ENCODE results near the gene CDC27.
"Not testable (repeated sequence)": the region's sequence is repeated elsewhere in the genome, so short reads cannot be mapped to it uniquely, and the experiment has no call there.

The CDC27 gene

DNA sequence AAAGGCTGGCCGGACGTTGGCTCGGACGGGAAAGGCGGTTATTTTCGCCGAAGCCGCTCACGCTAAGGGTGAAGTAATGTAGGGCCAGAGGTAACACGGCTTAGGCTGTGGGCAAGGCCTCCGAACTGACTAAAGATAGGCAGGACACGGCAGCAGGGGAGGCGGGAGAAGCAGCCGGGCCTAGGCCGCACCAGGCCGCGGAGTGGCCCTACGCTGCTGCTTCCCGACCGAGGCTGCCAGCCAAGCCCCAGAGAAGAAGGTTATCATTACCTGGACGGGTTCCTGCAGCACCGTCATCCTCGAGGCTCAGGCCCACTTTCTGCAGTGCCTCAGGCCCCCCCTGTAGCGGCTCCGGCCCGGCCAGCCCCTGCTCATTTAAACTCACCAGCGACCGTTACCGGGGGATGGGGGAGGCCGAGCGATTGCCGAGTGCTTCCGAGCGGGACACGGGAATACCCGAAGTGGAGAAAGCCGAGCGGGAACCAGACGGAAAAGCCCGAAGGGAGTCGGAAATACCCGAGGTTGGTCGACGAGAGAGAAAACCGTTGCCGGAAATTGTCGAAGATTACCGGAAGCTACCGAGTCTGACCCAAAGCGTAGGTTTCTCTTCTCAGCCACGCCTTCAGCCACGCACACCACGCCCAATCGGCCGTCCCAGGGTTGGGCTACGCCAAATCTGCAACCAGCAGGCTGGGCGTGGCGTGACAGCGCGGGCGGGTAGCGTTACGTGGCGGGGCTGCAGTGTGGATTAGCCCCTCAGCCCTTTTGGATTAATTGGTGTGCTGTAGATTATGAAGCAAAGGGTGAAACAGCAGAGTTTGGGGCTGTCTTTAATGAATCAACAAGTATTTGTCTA, at the start of gene CDC27:
CDC27 (minus strand) TSS at position 420 of the 856 bp plus-strand sequence; CDS start at position 297, 123 bp downstream.
- peak; percentile 92 for DNase-seq (ENCODE audit: low spot score)

- DNase-seq (ENCODE audit: low spot score): no peak
These were observed 49.4 kb upstream of the CDC27 start for GRCh38 chr17:47238321-47239010.

DNA sequence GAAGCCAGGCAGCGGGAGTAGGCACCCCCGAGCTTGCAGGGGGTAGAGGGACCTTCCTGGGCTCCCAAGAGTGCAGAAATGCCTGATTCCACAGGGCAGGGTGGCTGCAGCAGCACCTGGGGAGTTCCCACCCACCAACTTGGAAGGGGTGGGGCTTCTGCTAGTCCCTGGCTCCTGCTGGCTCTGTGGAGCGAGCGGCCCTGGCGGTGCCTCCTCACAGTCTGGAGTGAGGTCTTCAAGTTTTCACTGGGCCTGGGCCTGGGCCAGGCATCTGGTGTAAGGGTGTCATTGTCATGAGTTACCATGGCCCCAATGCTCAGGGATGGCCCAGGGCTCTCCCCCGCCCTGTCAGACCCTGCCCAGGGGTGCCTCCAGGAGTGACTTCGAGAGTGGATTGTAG, 48.7 kb upstream of the CDC27 start:
- no peak for DNase-seq (ENCODE audit: low spot score)

- no peak for DNase-seq (ENCODE audit: low spot score)
These were observed 46.8 kb upstream of the CDC27 start for GRCh38 chr17:47235923-47236322.

GRCh38 chr17:47235506-47235905, 46.4 kb upstream of the CDC27 start:
- no peak for DNase-seq (ENCODE audit: low spot score)

GRCh38 chr17:47232465-47232864, 43.4 kb upstream of the CDC27 start:
- DNase-seq (ENCODE audit: low spot score): no peak

GRCh38 chr17:47231866-47232265, 42.8 kb upstream of the CDC27 start:
- no peak for DNase-seq (ENCODE audit: low spot score)

- DNase-seq (ENCODE audit: low spot score): no peak
These were observed 42.2 kb upstream of the CDC27 start for GRCh38 chr17:47231334-47231733.

GRCh38 chr17:47230864-47231263, 41.8 kb upstream of the CDC27 start:
- no peak for DNase-seq (ENCODE audit: low spot score)

GRCh38 chr17:47229535-47230443, 40.7 kb upstream of the CDC27 start:
- DNase-seq (ENCODE audit: low spot score): peak; percentile 87

- DNase-seq (ENCODE audit: low spot score): no peak
These were observed 38.8 kb upstream of the CDC27 start for GRCh38 chr17:47227862-47228261.

- no peak for DNase-seq (ENCODE audit: low spot score)
These were observed 37.0 kb upstream of the CDC27 start for GRCh38 chr17:47225911-47226688.

GRCh38 chr17:47225436-47225858, 36.4 kb upstream of the CDC27 start:
- DNase-seq (ENCODE audit: low spot score): peak; percentile 76

DNA sequence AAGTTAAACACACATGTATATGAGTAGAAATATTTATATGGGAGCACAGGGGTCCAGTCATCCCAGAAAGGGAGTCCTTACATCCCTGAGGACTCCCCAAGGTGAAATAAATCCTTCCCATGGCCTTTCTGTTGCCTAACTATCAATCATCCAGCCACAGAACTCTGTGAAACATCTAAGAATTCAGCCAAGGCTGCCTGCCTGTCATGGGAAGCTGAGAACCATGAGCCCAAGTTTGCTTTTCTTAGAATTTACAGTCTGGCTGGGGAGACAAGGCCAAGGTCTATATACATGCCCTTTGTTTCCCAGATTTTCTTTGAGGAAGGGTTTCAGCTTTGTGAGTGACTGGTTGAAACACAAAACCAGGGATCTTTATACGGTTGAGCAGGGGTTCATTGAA, 35.9 kb upstream of the CDC27 start:
- DNase-seq (ENCODE audit: low spot score): no peak

GRCh38 chr17:47224077-47224476, 35.0 kb upstream of the CDC27 start:
- DNase-seq (ENCODE audit: low spot score): not testable (repeated sequence)

DNA sequence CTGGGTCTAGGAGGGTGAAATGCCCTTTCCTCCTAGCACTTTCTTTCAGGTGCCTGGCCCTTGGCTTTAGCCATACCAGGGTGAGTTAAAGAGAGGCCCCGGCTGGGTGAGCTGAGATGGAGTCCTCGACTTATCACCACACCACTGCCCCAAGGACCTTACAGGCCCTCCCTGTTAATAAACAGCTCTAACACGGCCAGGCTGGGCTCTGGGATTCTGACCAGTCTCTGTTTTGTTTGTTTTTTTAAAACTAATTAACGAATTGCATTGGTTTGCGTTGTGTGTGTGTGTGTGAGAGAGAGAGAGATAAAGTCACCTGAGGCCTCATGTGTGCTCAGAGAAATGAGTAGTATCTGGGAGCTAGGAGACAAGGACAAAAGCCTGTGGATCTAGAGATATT, 34.4 kb upstream of the CDC27 start:
- no peak for DNase-seq (ENCODE audit: low spot score)

GRCh38 chr17:47223007-47223406, 33.9 kb upstream of the CDC27 start:
- DNase-seq (ENCODE audit: low spot score): no peak

- DNase-seq (ENCODE audit: low spot score): no peak
These were observed 33.0 kb upstream of the CDC27 start for GRCh38 chr17:47222047-47222446.

- DNase-seq (ENCODE audit: low spot score): no peak
These were observed 32.1 kb upstream of the CDC27 start for GRCh38 chr17:47221154-47221553.

GRCh38 chr17:47220531-47220999, 31.5 kb upstream of the CDC27 start:
- DNase-seq (ENCODE audit: low spot score): no peak

Data from hepatic stellate cell (primary cell).